ENCODE data around the gene PTGES. TPM values are rescaled to one million over a fixed set of nuclear protein-coding genes. Genes with fewer than 3 reads are reported as not detected.

Gene PTGES
- total and polyA plus RNA-seq, 9 of the 15 experiments (the other 6 are each of a cell fraction or from before 2014, with no cell fraction given) = 0.13 TPM; not detected in 8

- ATAC-seq = no peak
- TF ChIP-seq ZFP36 (IDR thresholded peaks at IDR 0.05; ENCODE audit: low read depth, low read length, partially characterized antibody) (peak; percentile 39), CREB1 (IDR thresholded peaks at IDR 0.05) (no peak), CREB1 (CRISPR knock-in tag; IDR thresholded peaks at IDR 0.05) (no peak)
- in situ Hi-C loops (cut with MboI) (no loop called here), intact Hi-C loops (cut with micrococcal nuclease) (no loop called here)
- FAIRE-seq = no peak
- H3K9ac ChIP-seq (ENCODE audit: insufficient read depth in 1 of 2, low read depth in 2 of 2, low read length in 2 of 2) = peak overlapping the region in 1 of 2 experiments; percentile 1; a peak in 1 of 4 replicates
- no peaks in the 10 kb centered on the region for H4K20me1 ChIP-seq (replicated peaks; ENCODE audit: control insufficient read depth, insufficient read depth, low read length)
- no TSS peak for BruUV-seq (replicated peaks)
- no peak overlapping the region for H3K4me3 ChIP-seq
- ChIA-PET CTCF (ENCODE audit: low intra/inter-chr PET ratio) (no interaction called here), POLR2A (interaction anchor here (0.6 to 2.7 kb wide), 7 partner anchors 9 to 284 kb away, joined by 3 to 12 read pairs (median 6); no protein-coding TSS in a partner anchor)
- no peak overlapping the region for H3K27ac ChIP-seq (ENCODE audit: extremely low read depth, low read depth, low read length)
- H3K27me3 ChIP-seq (ENCODE audit: control insufficient read depth in 2 of 2, insufficient read depth in 2 of 2, low read length in 2 of 2) = peaks cover 33 to 55% of the 10 kb centered on the region in 2 experiments
- H3K36me3 ChIP-seq (ENCODE audit: control insufficient read depth, insufficient read depth, low read length) = no peaks in the 10 kb centered on the region
- H2AFZ ChIP-seq (ENCODE audit: low read depth, low read length) = no peak overlapping the region
- H3K9me1 ChIP-seq (ENCODE audit: control insufficient read depth, insufficient read depth, low read length) = no peaks in the 10 kb centered on the region
- no peak overlapping the region for H3K4me2 ChIP-seq (ENCODE audit: insufficient read depth, low read length)
- peaks cover 22 to 27% of the 10 kb centered on the region in 2 experiments for H3K4me1 ChIP-seq (replicated peaks in 1 of 2; ENCODE audit: control insufficient read depth in 2 of 2, insufficient read depth in 2 of 2, low read length in 2 of 2)
- no peak for DNase-seq (ENCODE audit: extremely low read depth in 1 of 4, low spot score in 3 of 4)
- WGBS (ENCODE audit: insufficient coverage, low coverage, missing lambda C conversion rate) = 12% methylated on average over 5 of the region's 5 CpGs
- no peaks in the 10 kb centered on the region for H3K79me2 ChIP-seq (ENCODE audit: control insufficient read depth, insufficient read depth, low read length)
- no peaks in the 10 kb centered on the region for H3K9me3 ChIP-seq (replicated peaks; ENCODE audit: control insufficient read depth, insufficient read depth, low read depth, low read length)
Observed at GRCh38 chr9:129755151-129755550, 2.3 kb upstream of the PTGES start.

GRCh38 chr9:129751841-129752801 lies 721 bp downstream of the PTGES start:
- Histone ChIP-seq H3K9ac (ENCODE audit: insufficient read depth in 1 of 2, low read depth in 2 of 2, low read length in 2 of 2) (peak overlapping the region in 1 of 2 experiments; percentile 80; a peak in 2 of 4 replicates), H3K27ac (ENCODE audit: extremely low read depth, low read depth, low read length) (no peak overlapping the region), H2AFZ (ENCODE audit: low read depth, low read length) (no peak overlapping the region), H3K79me2 (ENCODE audit: control insufficient read depth, insufficient read depth, low read length) (no peaks in the 10 kb centered on the region), H3K9me1 (ENCODE audit: control insufficient read depth, insufficient read depth, low read length) (no peaks in the 10 kb centered on the region), H3K9me3 (replicated peaks; ENCODE audit: control insufficient read depth, insufficient read depth, low read depth, low read length) (no peaks in the 10 kb centered on the region), H3K4me3 (no peak overlapping the region), H3K36me3 (ENCODE audit: control insufficient read depth, insufficient read depth, low read length) (no peaks in the 10 kb centered on the region), H4K20me1 (replicated peaks; ENCODE audit: control insufficient read depth, insufficient read depth, low read length) (no peaks in the 10 kb centered on the region), H3K27me3 (ENCODE audit: control insufficient read depth in 2 of 2, insufficient read depth in 2 of 2, low read length in 2 of 2) (peaks cover 41 to 72% of the 10 kb centered on the region in 2 experiments), H3K4me1 (replicated peaks in 1 of 2; ENCODE audit: control insufficient read depth in 2 of 2, insufficient read depth in 2 of 2, low read length in 2 of 2) (peaks cover 11 to 17% of the 10 kb centered on the region in 2 experiments; a peak in 4 of 5 replicates), H3K4me2 (ENCODE audit: insufficient read depth, low read length) (no peak overlapping the region)
- in situ Hi-C loops (cut with MboI) = no loop called here
- intact Hi-C loops (cut with micrococcal nuclease) = no loop called here
- DNase-seq (ENCODE audit: extremely low read depth in 1 of 4, low spot score in 3 of 4) = no peak
- POLR2A ChIA-PET = interaction anchor here (0.8 to 5.2 kb wide), 5 partner anchors 9 to 41 kb away, joined by 3 to 29 read pairs (median 5); no protein-coding TSS in a partner anchor
- FAIRE-seq = no peak
- WGBS (ENCODE audit: insufficient coverage, low coverage, missing lambda C conversion rate) = 20% methylated on average over 31 of the region's 31 CpGs
- TF ChIP-seq STAG1 (CRISPR knock-in tag; IDR thresholded peaks at IDR 0.05; ENCODE audit: borderline replicate concordance) = 0 out of 2 replicates have a peak, but pooled peaks have one; percentile 12
- TF ChIP-seq NFIC (IDR thresholded peaks at IDR 0.05) = peak; percentile 89
- no peak for TF ChIP-seq MCM7 (IDR thresholded peaks at IDR 0.05)
- no TSS peak for BruUV-seq (replicated peaks)
- CTCF ChIA-PET (ENCODE audit: low intra/inter-chr PET ratio) = no interaction called here
- ATAC-seq = peak; percentile 14; the same call in 1 of the 3 replicates
